ENCODE results near the gene HDAC7. TPM values are rescaled to one million over a fixed set of nuclear protein-coding genes. Genes with fewer than 3 reads are reported as not detected.

HDAC7 gene
- polyA plus RNA-seq, 1 experiment, result 67.0 TPM

DNA sequence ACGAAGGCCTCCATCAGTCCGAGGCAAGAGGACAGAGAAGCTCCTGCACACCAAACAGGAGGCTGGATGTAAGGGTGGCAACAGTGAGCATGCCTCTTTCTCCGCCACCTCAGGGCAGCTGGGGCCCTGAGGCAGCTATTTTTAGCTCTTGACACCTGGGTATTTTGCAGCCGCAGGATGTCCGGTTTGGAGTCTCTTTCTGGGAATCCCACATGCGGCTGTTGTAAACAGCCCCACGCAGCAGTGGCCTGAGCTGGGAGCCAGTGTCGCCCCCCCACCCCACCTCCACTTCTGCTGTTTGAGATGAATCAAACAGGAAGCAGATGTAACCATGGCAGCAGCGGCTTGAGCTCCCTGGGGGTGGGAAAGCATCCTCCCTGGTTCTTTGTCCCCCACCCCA lies 11.7 kb downstream of the HDAC7 start:
- no peak for DNase-seq (ENCODE audit: low read depth)
- Histone ChIP-seq H3K4me3 (ENCODE audit: low read depth, low read length) (no peak overlapping the region), H3K27me3 (ENCODE audit: control insufficient read depth, insufficient read depth, low read length) (no peaks in the 10 kb centered on the region), H3K36me3 (ENCODE audit: control insufficient read depth, insufficient read depth, low read length) (peaks cover 10% of the 10 kb centered on the region)
- TF ChIP-seq, protein P1, sequence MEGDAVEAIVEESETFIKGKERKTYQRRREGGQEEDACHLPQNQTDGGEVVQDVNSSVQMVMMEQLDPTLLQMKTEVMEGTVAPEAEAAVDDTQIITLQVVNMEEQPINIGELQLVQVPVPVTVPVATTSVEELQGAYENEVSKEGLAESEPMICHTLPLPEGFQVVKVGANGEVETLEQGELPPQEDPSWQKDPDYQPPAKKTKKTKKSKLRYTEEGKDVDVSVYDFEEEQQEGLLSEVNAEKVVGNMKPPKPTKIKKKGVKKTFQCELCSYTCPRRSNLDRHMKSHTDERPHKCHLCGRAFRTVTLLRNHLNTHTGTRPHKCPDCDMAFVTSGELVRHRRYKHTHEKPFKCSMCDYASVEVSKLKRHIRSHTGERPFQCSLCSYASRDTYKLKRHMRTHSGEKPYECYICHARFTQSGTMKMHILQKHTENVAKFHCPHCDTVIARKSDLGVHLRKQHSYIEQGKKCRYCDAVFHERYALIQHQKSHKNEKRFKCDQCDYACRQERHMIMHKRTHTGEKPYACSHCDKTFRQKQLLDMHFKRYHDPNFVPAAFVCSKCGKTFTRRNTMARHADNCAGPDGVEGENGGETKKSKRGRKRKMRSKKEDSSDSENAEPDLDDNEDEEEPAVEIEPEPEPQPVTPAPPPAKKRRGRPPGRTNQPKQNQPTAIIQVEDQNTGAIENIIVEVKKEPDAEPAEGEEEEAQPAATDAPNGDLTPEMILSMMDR (IDR thresholded peaks at IDR 0.05; ENCODE audit: insufficient read depth, low read depth, low read length), result no peak
- POLR2A ChIA-PET, result interaction anchor here (0.7 to 1.5 kb wide), 2 partner anchors 11 to 28 kb away, joined by 4 to 5 read pairs; no protein-coding TSS in a partner anchor
- CTCF ChIA-PET, result interaction anchor here (1.2 to 13.2 kb wide), 8 partner anchors 9 to 93 kb away, joined by 4 to 174 read pairs (median 7); no protein-coding TSS in a partner anchor

DNA sequence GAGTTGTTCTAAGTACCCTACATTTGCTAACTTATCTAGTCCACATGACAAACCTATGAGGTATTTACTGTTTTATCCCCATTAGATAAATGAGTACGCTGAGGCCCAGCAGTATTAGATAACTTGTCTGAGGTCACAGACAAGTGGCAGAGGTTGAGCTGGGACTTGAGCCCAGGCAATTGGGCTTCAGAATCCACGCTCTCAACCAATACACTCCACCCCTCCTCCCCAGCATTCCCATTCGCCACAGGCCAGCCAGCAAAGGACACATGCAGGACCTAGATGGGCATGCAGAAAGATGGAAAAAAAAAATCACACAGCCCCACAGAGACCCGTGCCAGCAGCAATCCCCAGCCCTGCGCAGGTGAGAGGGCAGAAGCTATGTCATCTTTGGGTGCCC lies 12.4 kb downstream of the HDAC7 start:
- no peaks in the 10 kb centered on the region for H3K27me3 ChIP-seq (ENCODE audit: control insufficient read depth, insufficient read depth, low read length)
- DNase-seq (ENCODE audit: low read depth), result no peak
- TF ChIP-seq, protein P1 (IDR thresholded peaks at IDR 0.05; ENCODE audit: insufficient read depth, low read depth, low read length), result no peak
- no peak overlapping the region for H3K4me3 ChIP-seq (ENCODE audit: low read depth, low read length)
- ChIA-PET POLR2A (no interaction called here), CTCF (interaction anchor here (1.2 to 13.2 kb wide), 8 partner anchors 9 to 92 kb away, joined by 4 to 174 read pairs (median 7); no protein-coding TSS in a partner anchor)
- peaks cover 10% of the 10 kb centered on the region for H3K36me3 ChIP-seq (ENCODE audit: control insufficient read depth, insufficient read depth, low read length)

DNA sequence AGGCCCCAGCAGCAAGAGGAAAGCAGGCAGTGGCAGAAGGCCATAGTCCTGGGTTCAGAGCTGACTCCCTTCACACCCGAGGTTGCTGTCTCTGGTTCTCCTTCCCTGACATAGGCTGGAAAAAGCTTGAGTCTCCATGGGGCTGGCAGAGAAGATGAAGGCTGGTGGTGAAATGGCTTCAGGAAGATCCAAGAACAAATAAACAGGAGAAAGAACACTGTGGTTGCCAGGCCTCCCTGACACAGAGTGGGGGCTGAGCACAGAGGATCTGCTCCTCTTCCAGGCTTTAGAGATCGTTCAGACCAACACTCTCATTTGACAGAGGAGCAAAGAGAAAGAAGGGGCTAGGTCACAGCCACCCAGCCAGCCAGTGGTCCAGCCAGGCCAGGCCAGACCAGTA lies 14.3 kb downstream of the HDAC7 start:
- ChIA-PET CTCF (interaction anchor here (1.2 to 13.2 kb wide), 3 partner anchors 26 to 30 kb away, joined by 3 to 174 read pairs (median 6); no protein-coding TSS in a partner anchor), POLR2A (interaction anchor here (0.6 kb wide), 1 partner anchor 25 kb away, joined by 9 read pairs; no protein-coding TSS in a partner anchor)
- Histone ChIP-seq H3K27me3 (ENCODE audit: control insufficient read depth, insufficient read depth, low read length) (no peaks in the 10 kb centered on the region), H3K4me3 (ENCODE audit: low read depth, low read length) (no peak overlapping the region), H3K36me3 (ENCODE audit: control insufficient read depth, insufficient read depth, low read length) (peaks cover 12% of the 10 kb centered on the region)
- no peak for DNase-seq (ENCODE audit: low read depth)
- TF ChIP-seq, protein P1 (IDR thresholded peaks at IDR 0.05; ENCODE audit: insufficient read depth, low read depth, low read length), result no peak

DNA sequence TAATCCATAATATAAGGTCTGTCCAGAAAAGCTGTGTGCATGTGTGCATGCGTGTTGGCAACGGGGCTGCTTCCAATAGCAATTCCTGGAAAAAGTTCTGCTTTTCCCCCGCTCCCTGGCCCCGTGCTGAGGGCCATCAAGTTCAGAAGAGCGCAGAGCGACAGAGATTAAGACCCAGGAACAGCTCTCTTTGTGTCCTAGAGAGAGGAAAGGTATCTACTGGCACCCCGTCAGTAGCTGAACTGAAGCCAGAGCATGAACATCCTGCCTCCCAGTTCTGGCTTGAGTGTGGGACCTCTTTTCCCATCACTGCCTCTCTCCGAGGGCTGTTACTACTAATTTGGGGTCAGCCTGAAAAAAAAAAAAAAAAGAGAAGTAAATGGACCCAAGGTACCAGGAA lies 15.5 kb downstream of the HDAC7 start:
- CTCF ChIA-PET, result interaction anchor here (0.9 to 13.2 kb wide), 3 partner anchors 25 to 31 kb away, joined by 3 to 174 read pairs (median 3); no protein-coding TSS in a partner anchor
- H3K4me3 ChIP-seq (ENCODE audit: low read depth, low read length), result no peak overlapping the region
- H3K27me3 ChIP-seq (ENCODE audit: control insufficient read depth, insufficient read depth, low read length), result no peaks in the 10 kb centered on the region
- TF ChIP-seq, protein P1 (IDR thresholded peaks at IDR 0.05; ENCODE audit: insufficient read depth, low read depth, low read length), result no peak
- POLR2A ChIA-PET, result no interaction called here
- DNase-seq (ENCODE audit: low read depth), result no peak
- H3K36me3 ChIP-seq (ENCODE audit: control insufficient read depth, insufficient read depth, low read length), result peaks cover 15% of the 10 kb centered on the region

DNA sequence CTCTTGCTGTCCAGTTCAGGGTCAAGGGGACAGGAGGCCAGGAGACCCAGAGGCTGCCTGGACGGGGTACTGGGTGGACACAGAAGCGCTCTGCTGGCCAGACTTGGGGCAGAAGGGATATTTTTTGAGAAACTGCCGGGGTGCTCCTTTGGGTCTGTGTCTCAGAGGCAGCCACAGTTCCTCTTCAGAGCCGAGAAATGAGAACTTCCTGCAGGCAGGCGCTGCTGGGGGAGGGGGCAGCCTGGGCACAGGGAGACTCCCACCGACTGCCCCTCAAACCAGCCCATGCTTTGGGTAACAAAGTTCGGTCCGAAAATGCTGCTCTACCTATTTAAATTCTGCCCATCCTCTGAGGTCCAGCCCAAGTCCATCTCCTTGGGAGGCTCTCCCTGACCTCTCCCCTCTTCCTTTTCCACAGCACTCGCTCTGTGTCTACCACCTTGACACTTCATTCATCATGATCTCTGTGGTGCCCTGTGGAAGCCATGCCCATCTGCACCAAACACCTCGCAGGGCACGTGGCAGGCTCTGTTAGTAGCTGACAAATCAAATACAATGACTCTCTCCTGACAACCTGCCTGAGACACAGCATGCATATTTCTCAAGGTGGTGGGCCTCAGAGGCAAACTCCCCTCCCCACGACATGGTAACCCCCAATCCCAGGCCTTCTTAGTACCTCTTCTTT lies 16.4 kb downstream of the HDAC7 start:
- H3K4me3 ChIP-seq (ENCODE audit: low read depth, low read length), result no peak overlapping the region
- DNase-seq (ENCODE audit: low read depth), result no peak
- peaks cover 19% of the 10 kb centered on the region for H3K36me3 ChIP-seq (ENCODE audit: control insufficient read depth, insufficient read depth, low read length)
- POLR2A ChIA-PET, result no interaction called here
- TF ChIP-seq, protein P1 (IDR thresholded peaks at IDR 0.05; ENCODE audit: insufficient read depth, low read depth, low read length), result no peak
- CTCF ChIA-PET, result interaction anchor here (2.0 to 13.2 kb wide), 3 partner anchors 22 to 88 kb away, joined by 5 to 174 read pairs (median 5); no protein-coding TSS in a partner anchor
- no peaks in the 10 kb centered on the region for H3K27me3 ChIP-seq (ENCODE audit: control insufficient read depth, insufficient read depth, low read length)
